ENCODE measurements around the gene WDR6. TPM values are rescaled to one million over a fixed set of nuclear protein-coding genes. Genes with fewer than 3 reads are reported as not detected.

WDR6 gene
- total and polyA plus RNA-seq, 9 of the 15 experiments (the other 6 are each of a cell fraction or from before 2014, with no cell fraction given), result 8.9 to 90.6 (median 44.7) TPM

DNA sequence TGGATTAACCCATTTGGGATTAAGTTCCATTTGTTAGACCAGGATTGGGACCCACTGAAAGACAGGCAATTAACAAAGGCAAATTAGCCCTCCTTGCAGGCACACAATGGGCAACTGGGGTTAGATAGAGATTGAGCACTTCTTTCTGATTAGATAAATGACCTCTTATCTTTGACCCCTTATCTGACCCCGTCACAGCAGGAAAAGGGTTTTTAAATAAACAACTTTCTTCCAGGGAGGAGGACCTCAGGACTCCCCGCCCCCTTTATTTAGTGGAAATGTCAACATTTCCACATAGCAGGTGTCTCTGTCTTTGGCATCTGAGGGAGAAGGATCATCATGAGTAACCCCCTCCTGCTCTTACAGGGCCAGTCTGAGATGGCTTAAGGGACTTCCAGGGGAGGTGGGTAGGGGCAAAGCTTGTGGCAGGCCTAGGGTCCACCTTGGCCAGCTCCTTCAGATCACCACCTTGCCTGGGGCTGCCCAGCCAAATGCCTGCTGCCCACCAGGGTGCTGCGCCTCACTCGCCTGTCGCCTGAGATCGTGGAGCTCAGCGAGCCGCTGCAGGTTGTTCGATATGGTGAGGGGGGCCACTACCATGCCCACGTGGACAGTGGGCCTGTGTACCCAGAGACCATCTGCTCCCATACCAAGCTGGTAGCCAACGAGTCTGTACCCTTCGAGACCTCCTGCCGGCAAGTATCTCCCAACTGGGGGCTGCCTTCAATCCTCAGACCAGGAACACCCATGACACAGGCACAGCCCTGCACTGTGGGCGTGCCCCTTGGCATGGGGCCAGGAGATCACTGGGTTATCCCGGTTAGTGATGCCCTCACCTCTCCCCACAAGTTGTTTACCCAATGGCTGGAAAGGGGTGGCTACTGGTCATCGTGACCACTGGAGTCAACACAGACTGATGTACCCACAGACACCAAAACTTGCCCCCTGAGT is 2.6 kb upstream of the WDR6 start:
- in situ Hi-C loops (cut with MboI), result no loop called here
- Histone ChIP-seq H3K9me3 (replicated peaks; ENCODE audit: control insufficient read depth, insufficient read depth, low read depth, low read length) (no peaks in the 10 kb centered on the region), H3K79me2 (ENCODE audit: control insufficient read depth, insufficient read depth, low read length) (peaks cover 27% of the 10 kb centered on the region), H3K4me2 (ENCODE audit: insufficient read depth, low read length) (no peak overlapping the region), H3K27ac (ENCODE audit: extremely low read depth, low read depth, low read length) (no peak overlapping the region), H3K27me3 (ENCODE audit: control insufficient read depth in 2 of 2, insufficient read depth in 2 of 2, low read length in 2 of 2) (no peaks in the 10 kb centered on the region), H3K9ac (ENCODE audit: insufficient read depth in 1 of 2, low read depth in 2 of 2, low read length in 2 of 2) (peak overlapping the region in 1 of 2 experiments; percentile 99; a peak in 1 of 4 replicates), H3K36me3 (ENCODE audit: control insufficient read depth, insufficient read depth, low read length) (peaks cover 7% of the 10 kb centered on the region; the same call in 2 of the 3 replicates), H3K9me1 (ENCODE audit: control insufficient read depth, insufficient read depth, low read length) (no peaks in the 10 kb centered on the region), H4K20me1 (replicated peaks; ENCODE audit: control insufficient read depth, insufficient read depth, low read length) (peaks cover 8% of the 10 kb centered on the region), H2AFZ (ENCODE audit: low read depth, low read length) (no peak overlapping the region), H3K4me1 (replicated peaks in 1 of 2; ENCODE audit: control insufficient read depth in 2 of 2, insufficient read depth in 2 of 2, low read length in 2 of 2) (peaks cover 19 to 43% of the 10 kb centered on the region in 2 experiments; a peak in 4 of 5 replicates), H3K4me3 (no peak overlapping the region)
- BruUV-seq (replicated peaks), result no TSS peak
- 0 out of 2 replicates have a peak, but pooled peaks have one; percentile 7 for TF ChIP-seq NFIX (CRISPR knock-in tag; IDR thresholded peaks at IDR 0.05; ENCODE audit: low read depth)
- TF ChIP-seq MED1 (CRISPR knock-in tag; IDR thresholded peaks at IDR 0.05; ENCODE audit: borderline replicate concordance), result no peak
- no peak for TF ChIP-seq SIN3B (IDR thresholded peaks at IDR 0.05; ENCODE audit: low read depth)
- TF ChIP-seq NFIC (IDR thresholded peaks at IDR 0.05), result peak; percentile 93
- TF ChIP-seq ZNF143 (CRISPR knock-in tag; IDR thresholded peaks at IDR 0.05), result no peak
- TF ChIP-seq FOXJ3 (CRISPR knock-in tag; IDR thresholded peaks at IDR 0.05), result no peak
- TF ChIP-seq NCOA6 (IDR thresholded peaks at IDR 0.05), result no peak
- WGBS (ENCODE audit: insufficient coverage, low coverage, missing lambda C conversion rate), result 75% methylated on average over 14 of the region's 16 CpGs
- intact Hi-C loops (cut with micrococcal nuclease), result loop anchor here (5.0 kb wide), 1 partner anchor 87 kb away; the partner anchor contains the start of gene ARIH2
- ATAC-seq (no peak), DNase-seq (ENCODE audit: extremely low read depth in 1 of 4, low spot score in 3 of 4) (peak in 1 of 4 experiments; percentile 28), FAIRE-seq (no peak)
- ChIA-PET POLR2A (interaction anchor here (0.6 to 0.7 kb wide), 3 partner anchors 10 to 22 kb away, joined by 3 read pairs; no protein-coding TSS in a partner anchor), CTCF (ENCODE audit: low intra/inter-chr PET ratio) (no interaction called here)
